Bronchial epithelial cell (primary cell): ENCODE results near the gene PDLIM4. TPM values are rescaled to one million over a fixed set of nuclear protein-coding genes. Genes with fewer than 3 reads are reported as not detected.

Source experiments
- DNase-seq: peaks from one replicate; pipeline ENCODE4 v3.0.0-alpha.2; 2010; ENCODE audit warnings: low read depth
- FAIRE-seq: peaks from 2 replicates; lab custom pipeline; 2011; peaks lifted over from hg19 to GRCh38; lab: Jason Lieb, UNC
- H3K27me3 ChIP-seq: 2 replicates; pipeline ENCODE4 v1.5.1; 2011; ENCODE audit warnings: low read length; ENCODE audit not compliant: control insufficient read depth, insufficient read depth
- H3K36me3 ChIP-seq: 2 replicates; pipeline ENCODE4 v1.5.1; 2011; ENCODE audit warnings: low read length; ENCODE audit not compliant: control insufficient read depth, insufficient read depth
- H3K4me3 ChIP-seq: 2 replicates; pipeline ENCODE4 v1.5.1; 2011; ENCODE audit warnings: mild to moderate bottlenecking, low read depth, low read length, control low read depth
- total RNA-seq: library from RNA; depleted of rRNA; stranded (reverse); fragments of >200 nt; gene quantifications from 2 replicates; pipeline ENCODE4 v1.2.1, GENCODE V29; 2014
- TF ChIP-seq, protein P1 (sequence below): IDR thresholded peaks from 2 replicates; pipeline ENCODE4 v1.5.1; 2011; ENCODE audit warnings: mild to moderate bottlenecking, moderate library complexity, low read length, control low read depth, inconsistent platforms; ENCODE audit not compliant: insufficient read depth, severe bottlenecking

Gene PDLIM4
- total RNA-seq, 1 donor from 2014 or later: 12.9 TPM

- Histone ChIP-seq H3K36me3 (peaks cover 4% of the 10 kb centered on the region), H3K27me3 (no peaks in the 10 kb centered on the region), H3K4me3 (no peak overlapping the region)
- TF ChIP-seq, protein P1, sequence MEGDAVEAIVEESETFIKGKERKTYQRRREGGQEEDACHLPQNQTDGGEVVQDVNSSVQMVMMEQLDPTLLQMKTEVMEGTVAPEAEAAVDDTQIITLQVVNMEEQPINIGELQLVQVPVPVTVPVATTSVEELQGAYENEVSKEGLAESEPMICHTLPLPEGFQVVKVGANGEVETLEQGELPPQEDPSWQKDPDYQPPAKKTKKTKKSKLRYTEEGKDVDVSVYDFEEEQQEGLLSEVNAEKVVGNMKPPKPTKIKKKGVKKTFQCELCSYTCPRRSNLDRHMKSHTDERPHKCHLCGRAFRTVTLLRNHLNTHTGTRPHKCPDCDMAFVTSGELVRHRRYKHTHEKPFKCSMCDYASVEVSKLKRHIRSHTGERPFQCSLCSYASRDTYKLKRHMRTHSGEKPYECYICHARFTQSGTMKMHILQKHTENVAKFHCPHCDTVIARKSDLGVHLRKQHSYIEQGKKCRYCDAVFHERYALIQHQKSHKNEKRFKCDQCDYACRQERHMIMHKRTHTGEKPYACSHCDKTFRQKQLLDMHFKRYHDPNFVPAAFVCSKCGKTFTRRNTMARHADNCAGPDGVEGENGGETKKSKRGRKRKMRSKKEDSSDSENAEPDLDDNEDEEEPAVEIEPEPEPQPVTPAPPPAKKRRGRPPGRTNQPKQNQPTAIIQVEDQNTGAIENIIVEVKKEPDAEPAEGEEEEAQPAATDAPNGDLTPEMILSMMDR: no peak
- DNase-seq: no peak
- FAIRE-seq: no peak
These were observed 37.5 kb upstream of the PDLIM4 start for GRCh38 chr5:132219981-132220380.

- TF ChIP-seq, protein P1: no peak
These were observed 37.0 kb upstream of the PDLIM4 start for GRCh38 chr5:132220491-132220890.

GRCh38 chr5:132221781-132222648 is 35.5 kb upstream of the PDLIM4 start:
- no peaks in the 10 kb centered on the region for H3K27me3 ChIP-seq
- no peak overlapping the region for H3K4me3 ChIP-seq
- no peak for FAIRE-seq
- H3K36me3 ChIP-seq: peaks cover 3% of the 10 kb centered on the region
- peak; percentile 22 for DNase-seq
- TF ChIP-seq, protein P1: no peak

More at GRCh38 chr5:132220491-132220890, 37.0 kb upstream of the PDLIM4 start:
- Histone ChIP-seq H3K36me3 (peaks cover 4% of the 10 kb centered on the region), H3K27me3 (no peaks in the 10 kb centered on the region), H3K4me3 (no peak overlapping the region)
- no peak for DNase-seq
- FAIRE-seq: no peak

- DNase-seq (no peak), FAIRE-seq (no peak)
- Histone ChIP-seq H3K4me3 (no peak overlapping the region), H3K36me3 (no peaks in the 10 kb centered on the region), H3K27me3 (no peaks in the 10 kb centered on the region)
- TF ChIP-seq, protein P1: no peak
These were observed 34.9 kb upstream of the PDLIM4 start for GRCh38 chr5:132222649-132223038.

DNA sequence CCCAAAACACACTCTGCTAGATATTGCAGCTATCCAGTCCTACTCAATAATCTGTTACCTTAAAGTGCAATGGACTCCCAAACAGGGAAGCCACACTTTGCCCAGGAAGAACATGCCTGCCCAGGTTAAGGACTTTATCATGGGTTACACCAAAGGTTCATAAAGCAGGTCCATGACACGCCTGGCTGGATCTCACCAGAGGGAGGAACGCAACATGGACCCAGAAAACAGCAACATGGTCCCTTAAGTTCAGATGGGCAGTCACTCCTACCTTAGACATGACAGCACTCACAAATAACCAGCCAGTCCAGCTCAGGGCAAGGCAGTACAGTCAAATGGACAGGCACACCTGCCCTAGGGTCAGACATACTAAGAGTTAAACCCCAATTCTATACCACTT is 33.6 kb upstream of the PDLIM4 start:
- Histone ChIP-seq H3K36me3 (no peaks in the 10 kb centered on the region), H3K27me3 (no peaks in the 10 kb centered on the region), H3K4me3 (no peak overlapping the region)
- no peak for DNase-seq
- FAIRE-seq: no peak
- TF ChIP-seq, protein P1: no peak
